K562 (cell line): ENCODE measurements around the gene POLR2J. TPM values are rescaled to one million over a fixed set of nuclear protein-coding genes. Genes with fewer than 3 reads are reported as not detected.

Experiments used
- ATAC-seq: fragments of 200-7000 bp; cut with Tn5 transposase; 3 replicates; pipeline ENCODE4 v1.9.1; 2020; ENCODE audit warnings: moderate library complexity
- BruUV-seq: library from RNA; stranded (reverse); fragments of 400-500 nt; replicated peaks from 2 replicates; lab custom pipeline; 2021; lab: Mats Ljungman, UMichigan
- CTCF ChIA-PET: fragments of 300-600 bp; formaldehyde crosslinking; extraction: SDS; loops from one replicate; lab custom pipeline; 2021; ENCODE audit warnings: low intra/inter-chr PET ratio; lab: Yijun Ruan, JAX
- POLR2A ChIA-PET: fragments of 300-600, 350-650 bp; sonication (Branson Sonifier 250); formaldehyde crosslinking; extraction: SDS; loops from one replicate; lab custom pipeline; 2021; ENCODE audit warnings: antibody characterized with exemption, inconsistent platforms; lab: Yijun Ruan, JAX
- DNase-seq, 4 experiments: peaks; one replicate each; pipeline versions ENCODE4 v3.0.0 to v3.0.0-alpha.2; 2011 to 2018; ENCODE audit warnings: low spot score in 3 of 4, mixed read lengths in 3 of 4; ENCODE audit errors: extremely low read depth in 1 of 4
- FAIRE-seq: peaks from 2 replicates; lab custom pipeline; 2011; peaks lifted over from hg19 to GRCh38; lab: Jason Lieb, UNC
- H2AFZ ChIP-seq: 2 replicates; pipeline ENCODE4 v1.6.0; 2011; ENCODE audit warnings: low read depth, low read length, control low read depth, inconsistent platforms
- H3K27ac ChIP-seq: fragments of 200-600 bp; 3 replicates; pipeline ENCODE4 v1.8.0; 2011; ENCODE audit warnings: low read depth, mild to moderate bottlenecking, control low read depth, inconsistent platforms, low read length, moderate library complexity, mixed read lengths; ENCODE audit errors: extremely low read depth
- H3K27me3 ChIP-seq, 2 experiments: fragments of 300-600 bp in 1 of 2; 2 replicates in 1 of 2; 3 replicates in 1 of 2; pipeline versions ENCODE4 v1.6.0 to v1.8.0; 2011; ENCODE audit warnings: inconsistent platforms in 2 of 2, low read length in 2 of 2, mild to moderate bottlenecking in 1 of 2, mixed read lengths in 1 of 2, moderate library complexity in 1 of 2; ENCODE audit not compliant: control insufficient read depth in 2 of 2, insufficient read depth in 2 of 2
- H3K36me3 ChIP-seq: fragments of 300-600 bp; 3 replicates; pipeline ENCODE4 v1.8.0; 2011; ENCODE audit warnings: mild to moderate bottlenecking, low read length, inconsistent platforms; ENCODE audit not compliant: control insufficient read depth, insufficient read depth
- H3K4me1 ChIP-seq, 2 experiments: fragments of 200-600 bp in 1 of 2; replicated peaks in 1 of 2; 2 replicates in 1 of 2; 3 replicates in 1 of 2; pipeline versions ENCODE4 v1.5.1 to v1.8.0; 2011; ENCODE audit warnings: inconsistent platforms in 2 of 2, low read length in 2 of 2, mild to moderate bottlenecking in 1 of 2, mixed read lengths in 1 of 2, moderate library complexity in 1 of 2; ENCODE audit not compliant: control insufficient read depth in 2 of 2, insufficient read depth in 2 of 2
- H3K4me2 ChIP-seq: 2 replicates; pipeline ENCODE4 v1.6.1; 2011; ENCODE audit warnings: low read length, control low read depth, inconsistent platforms, mixed read lengths; ENCODE audit not compliant: insufficient read depth
- H3K4me3 ChIP-seq: fragments of 200-600 bp; sonication (generic), shearing (Covaris generic); 2 replicates; pipeline ENCODE4 v1.5.1; 2016; ENCODE audit warnings: control low read depth, inconsistent platforms
- H3K79me2 ChIP-seq: fragments of 200-600 bp; 3 replicates; pipeline ENCODE4 v1.8.0; 2011; ENCODE audit warnings: low read length, inconsistent platforms; ENCODE audit not compliant: control insufficient read depth, insufficient read depth
- H3K9ac ChIP-seq, 2 experiments: 2 replicates each; pipeline versions ENCODE4 v1.6.0 to v1.6.1; 2011; ENCODE audit warnings: low read depth in 2 of 2, low read length in 2 of 2, control low read depth in 1 of 2, inconsistent platforms in 1 of 2, mild to moderate bottlenecking in 1 of 2, mixed read lengths in 1 of 2; ENCODE audit not compliant: insufficient read depth in 1 of 2
- H3K9me1 ChIP-seq: one replicate; pipeline ENCODE4 v1.6.0; 2011; ENCODE audit warnings: inconsistent platforms, mild to moderate bottlenecking, low read length, moderate library complexity; ENCODE audit not compliant: control insufficient read depth, insufficient read depth
- H3K9me3 ChIP-seq: replicated peaks from 2 replicates; pipeline ENCODE4 v1.5.1; 2011; ENCODE audit warnings: low read depth, low read length, inconsistent platforms; ENCODE audit not compliant: control insufficient read depth, insufficient read depth
- H4K20me1 ChIP-seq: replicated peaks from 2 replicates; pipeline ENCODE4 v1.6.1; 2011; ENCODE audit warnings: low read length, inconsistent platforms, mixed read lengths; ENCODE audit not compliant: control insufficient read depth, insufficient read depth
- BRF1 ChIP-seq: IDR thresholded peaks from 3 replicates; pipeline ENCODE4 v1.6.1; 2011; ENCODE audit warnings: borderline replicate concordance, mild to moderate bottlenecking; ENCODE audit not compliant: insufficient read length; ENCODE audit errors: extremely low read depth
- CREB1 ChIP-seq, 2 experiments: sonication (generic) in 1 of 2; formaldehyde crosslinking in 1 of 2; IDR thresholded peaks; 2 replicates each; pipeline versions ENCODE4 v1.6.1 to v1.8.0; 2012 to 2022; ENCODE audit warnings: inconsistent platforms in 1 of 2, mild to moderate bottlenecking in 1 of 2, missing genetic modification reagents in 1 of 2, moderate library complexity in 1 of 2
- IRF9 ChIP-seq: fragments of 450-650 bp; IDR thresholded peaks from 2 replicates; pipeline ENCODE4 v1.6.1; 2016; ENCODE audit warnings: missing biosample characterization, missing genetic modification characterization
- KDM2B ChIP-seq: fragments of 250-450 bp; sonication (Bioruptor Pico); IDR thresholded peaks from 2 replicates; pipeline ENCODE4 v1.8.0; 2021; ENCODE audit warnings: mild to moderate bottlenecking, moderate library complexity
- LCOR ChIP-seq: sonication (generic); formaldehyde crosslinking; IDR thresholded peaks from 2 replicates; pipeline ENCODE4 v1.8.0; 2022; ENCODE audit warnings: mild to moderate bottlenecking, missing genetic modification reagents
- MAZ ChIP-seq, 2 experiments: fragments of 450-650 bp in 1 of 2; sonication (generic) in 1 of 2; formaldehyde crosslinking; IDR thresholded peaks in 1 of 2; conservative IDR thresholded peaks in 1 of 2; 2 replicates each; pipeline versions ENCODE4 v1.4.0 to v1.5.0; 2020; ENCODE audit warnings: mild to moderate bottlenecking in 1 of 2, missing genetic modification reagents in 1 of 2
- MLLT1 ChIP-seq, 2 experiments: fragments of 450-650 bp; IDR thresholded peaks; 2 replicates each; pipeline ENCODE4 v1.6.1; 2016
- PCBP1 ChIP-seq: fragments of 200-400 bp; formaldehyde crosslinking; IDR thresholded peaks from 2 replicates; pipeline ENCODE4 v1.6.1; 2018; ENCODE audit warnings: mild to moderate bottlenecking, low read depth, low read length; ENCODE audit not compliant: poor library complexity, severe bottlenecking
- SRSF7 ChIP-seq: fragments of 200-400 bp; formaldehyde crosslinking; optimal IDR thresholded peaks from 2 replicates; pipeline ENCODE3; 2017; ENCODE audit warnings: mild to moderate bottlenecking, low read depth, low read length
- TGIF2 ChIP-seq: sonication (generic); formaldehyde crosslinking; IDR thresholded peaks from 2 replicates; pipeline ENCODE4 v1.8.1; 2022; ENCODE audit warnings: mild to moderate bottlenecking, missing genetic modification reagents, moderate library complexity
- ZNF511 ChIP-seq: sonication (generic); formaldehyde crosslinking; IDR thresholded peaks from 2 replicates; pipeline ENCODE4 v1.8.0; 2022; ENCODE audit warnings: mild to moderate bottlenecking, missing genetic modification reagents
- ZNF785 ChIP-seq: fragments of 250-450 bp; sonication (Bioruptor Pico); IDR thresholded peaks from 2 replicates; pipeline ENCODE4 v1.4.0; 2020; ENCODE audit warnings: mild to moderate bottlenecking
- WGBS: fragments of 100-300 bp; shearing (Covaris generic); methylation state at CpG from one replicate; pipeline ENCODE4 v1.1.6; 2016; ENCODE audit warnings: low coverage, mixed read lengths; ENCODE audit not compliant: insufficient coverage; ENCODE audit errors: missing lambda C conversion rate; 5-methylcytosine and 5-hydroxymethylcytosine counted together
- in situ Hi-C: fragments of 300-500 bp; cut with MboI; formaldehyde crosslinking; loops from 4 replicates; pipeline ENCODE4 v1.15.0; 2018; ENCODE audit warnings: inconsistent platforms, mixed read lengths
- intact Hi-C: fragments of 100-400 bp; cut with micrococcal nuclease; formaldehyde crosslinking; loops from 2 replicates; pipeline ENCODE4 v1.14.2; 2022
- polyA plus RNA-seq, 8 experiments: library from polyadenylated mRNA; depleted of rRNA in 4 of 8; stranded (reverse) in 5 of 8; unstranded in 3 of 8; fragments of >200 nt; fragmentation: Nextera tagmentation in 2 of 8; fragmentation: Illumina TruSeq in 1 of 8; extraction: Ambion mirVana in 2 of 8; extraction: Trizol in 1 of 8; gene quantifications; 2 replicates each; pipeline versions ENCODE4 v1.2.1 to v1.2.3, GENCODE V29; 2011 to 2014; ENCODE audit warnings: inconsistent platforms in 1 of 8, missing spikeins in 1 of 8
- total RNA-seq, 7 experiments: library from RNA; depleted of rRNA in 6 of 7; stranded (reverse); fragments of >200 nt in 6 of 7; fragmentation: Illumina TruSeq in 2 of 7; extraction: Trizol in 2 of 7; gene quantifications; 2 replicates each; pipeline versions ENCODE4 v1.2.1 to v1.2.3, GENCODE V29; 2011 to 2021; ENCODE audit warnings: low replicate concordance in 1 of 7

The POLR2J gene
- total and polyA plus RNA-seq, 9 of the 15 experiments (the other 6 are each of a cell fraction or from before 2014, with no cell fraction given), result 32.3 to 220 (median 113) TPM

- TF ChIP-seq TGIF2 (CRISPR knock-in tag) (no peak), CREB1 (IDR thresholded peaks at IDR 0.05) (peak; percentile 69; the same call in 1 of the 2 replicates), CREB1 (CRISPR knock-in tag; IDR thresholded peaks at IDR 0.05) (peak; percentile 72), MAZ (CRISPR knock-in tag; conservative IDR thresholded peaks at IDR 0.05 in 1 of 2, IDR thresholded peaks at IDR 0.05 in 1 of 2) (peak; percentile 27 to 87; a peak in 3 of 4 replicates), LCOR (CRISPR knock-in tag) (no peak)
- TF ChIP-seq, all 486 proteins: peak for 61
Observed at GRCh38 chr7:102433219-102434038, 45.3 kb downstream of the POLR2J start, which contains the start of gene ORAI2 (continued).

- in situ Hi-C loops, result no loop called here
- no TSS peak for BruUV-seq
- ChIA-PET POLR2A (interaction anchor here (0.6 kb wide), 1 partner anchor 25 kb away, joined by 3 read pairs; no protein-coding TSS in a partner anchor), CTCF (no interaction called here)
- Histone ChIP-seq H4K20me1 (no peaks in the 10 kb centered on the region), H2AFZ (peak overlapping the region; percentile 84), H3K36me3 (peaks cover 8% of the 10 kb centered on the region; the same call in 1 of the 3 replicates), H3K27ac (peak overlapping the region; percentile 56; the same call in 1 of the 3 replicates), H3K9me1 (no peaks in the 10 kb centered on the region), H3K4me3 (peak overlapping the region; percentile 80), H3K4me1 (peaks cover 18 to 50% of the 10 kb centered on the region in 2 experiments), H3K9me3 (no peaks in the 10 kb centered on the region), H3K9ac (peak overlapping the region; percentile 55 to 93; a peak in 3 of 4 replicates), H3K79me2 (peaks cover 9% of the 10 kb centered on the region), H3K4me2 (peak overlapping the region; percentile 71; the same call in 1 of the 2 replicates), H3K27me3 (no peaks in the 10 kb centered on the region)
- 58% methylated on average over 24 of the region's 27 CpGs for WGBS
- DNase-seq (peak in 2 of 4 experiments; percentile 44 to 45), FAIRE-seq (no peak), ATAC-seq (peak; percentile 3; the same call in 2 of the 3 replicates)
- intact Hi-C loops, result no loop called here
- no peak for TF ChIP-seq BRF1
- no peak for TF ChIP-seq KDM2B (CRISPR knock-in tag)
- TF ChIP-seq SRSF7, result no peak
- 0 out of 2 replicates have a peak, but pooled peaks have one; percentile 41 for TF ChIP-seq ZNF511 (CRISPR knock-in tag)
- TF ChIP-seq ZNF785 (CRISPR knock-in tag), result no peak
- TF ChIP-seq PCBP1, result peak; percentile 74
- peak in 1 of 2 experiments; percentile 85; a peak in 1 of 4 replicates for TF ChIP-seq MLLT1 (IDR thresholded peaks at IDR 0.05)
- no peak for TF ChIP-seq IRF9 (tag)
Observed at GRCh38 chr7:102432442-102433218, 46.1 kb downstream of the POLR2J start.
